ENCODE measurements around the gene PDLIM3. TPM values are rescaled to one million over a fixed set of nuclear protein-coding genes. Genes with fewer than 3 reads are reported as not detected.

PDLIM3 gene
- total and polyA plus RNA-seq, 2 donors (not counting 1 experiment from before 2014, with no cell fraction given) = 0.15 TPM; not detected in 1

GRCh38 chr4:185523862-185524261, 11.4 kb downstream of the PDLIM3 start:
- Histone ChIP-seq H3K36me3 (replicated peaks in 1 of 2; ENCODE audit: control extremely low read depth in 1 of 2, control insufficient read depth in 1 of 2, extremely low read depth in 1 of 2, insufficient read depth in 2 of 2, low read length in 1 of 2) (no peaks in the 10 kb centered on the region), H3K9ac (ENCODE audit: low read length) (no peak overlapping the region), H3K4me3 (ENCODE audit: control extremely low read depth in 1 of 5, extremely low read depth in 1 of 5, insufficient read depth in 1 of 5, low read depth in 2 of 5, low read length in 4 of 5) (no peak overlapping the region), H3K4me1 (ENCODE audit: control insufficient read depth in 2 of 2, insufficient read depth in 2 of 2, low read length in 2 of 2) (no peaks in the 10 kb centered on the region), H3K79me2 (ENCODE audit: control insufficient read depth, insufficient read depth, low read length) (no peaks in the 10 kb centered on the region), H3K27me3 (replicated peaks in 1 of 4; ENCODE audit: control extremely low read depth in 1 of 4, control insufficient read depth in 3 of 4, insufficient read depth in 4 of 4, low read length in 3 of 4) (peaks cover 0 to 10% (median 6%) of the 10 kb centered on the region in 4 experiments), H4K20me1 (ENCODE audit: control insufficient read depth, insufficient read depth, low read length, poor library complexity, severe bottlenecking) (no peaks in the 10 kb centered on the region), H2AFZ (ENCODE audit: insufficient read depth, low read depth, low read length, poor library complexity, severe bottlenecking) (no peak overlapping the region), H3K9me3 (ENCODE audit: control extremely low read depth in 1 of 3, control insufficient read depth in 2 of 3, insufficient read depth in 1 of 3, low read length in 2 of 3) (peaks cover 1 to 10% (median 6%) of the 10 kb centered on the region in 3 donors), H3K27ac (ENCODE audit: low read length in 2 of 2) (no peak overlapping the region), H3K4me2 (replicated peaks; ENCODE audit: low read depth, low read length, poor library complexity, severe bottlenecking) (no peak overlapping the region)
- ChIA-PET CTCF (no interaction called here), POLR2A (no interaction called here)
- intact Hi-C loops (cut with micrococcal nuclease) = no loop called here
- Mint-ChIP-seq H3K9me3 (ENCODE audit: insufficient read depth) (peaks cover 11% of the 10 kb centered on the region), H3K27ac (no peak overlapping the region), H3K4me1 (no peaks in the 10 kb centered on the region), H3K4me3 (no peak overlapping the region), H3K27me3 (peaks cover 33% of the 10 kb centered on the region)
- WGBS (ENCODE audit: insufficient coverage) = 96% methylated on average over 6 of the region's 7 CpGs
- no peak for TF ChIP-seq EZH2 (IDR thresholded peaks at IDR 0.05; ENCODE audit: borderline replicate concordance, insufficient read depth, low read depth, low read length, poor library complexity, severe bottlenecking)
- TF ChIP-seq CTCF (IDR thresholded peaks at IDR 0.05) = no peak
- no peak for DNase-seq
- ATAC-seq (ENCODE audit: low read depth) = no peak

- no peak overlapping the region for H3K27ac ChIP-seq (ENCODE audit: low read length in 2 of 2)
- no peaks in the 10 kb centered on the region for H3K79me2 ChIP-seq (ENCODE audit: control insufficient read depth, insufficient read depth, low read length)
- H3K27me3 ChIP-seq (replicated peaks in 1 of 4; ENCODE audit: control extremely low read depth in 1 of 4, control insufficient read depth in 3 of 4, insufficient read depth in 4 of 4, low read length in 3 of 4) = peaks cover 0 to 14% (median 7%) of the 10 kb centered on the region in 4 experiments
- Mint-ChIP-seq H3K27ac (no peak overlapping the region), H3K9me3 (ENCODE audit: insufficient read depth) (peaks cover 11% of the 10 kb centered on the region), H3K27me3 (peaks cover 34% of the 10 kb centered on the region), H3K4me1 (no peaks in the 10 kb centered on the region), H3K4me3 (no peak overlapping the region)
- H3K9ac ChIP-seq (ENCODE audit: low read length) = no peak overlapping the region
- no peaks in the 10 kb centered on the region for H3K36me3 ChIP-seq (replicated peaks in 1 of 2; ENCODE audit: control extremely low read depth in 1 of 2, control insufficient read depth in 1 of 2, extremely low read depth in 1 of 2, insufficient read depth in 2 of 2, low read length in 1 of 2)
- TF ChIP-seq CTCF (IDR thresholded peaks at IDR 0.05) (no peak), EZH2 (IDR thresholded peaks at IDR 0.05; ENCODE audit: borderline replicate concordance, insufficient read depth, low read depth, low read length, poor library complexity, severe bottlenecking) (no peak)
- H3K4me2 ChIP-seq (replicated peaks; ENCODE audit: low read depth, low read length, poor library complexity, severe bottlenecking) = no peak overlapping the region
- ATAC-seq (ENCODE audit: low read depth) (no peak), DNase-seq (no peak)
- no peak overlapping the region for H3K4me3 ChIP-seq (ENCODE audit: control extremely low read depth in 1 of 5, extremely low read depth in 1 of 5, insufficient read depth in 1 of 5, low read depth in 2 of 5, low read length in 4 of 5)
- CTCF ChIA-PET = no interaction called here
- POLR2A ChIA-PET = no interaction called here
- intact Hi-C loops (cut with micrococcal nuclease) = no loop called here
- no CpG with 5 or more reads among the region's 2 CpGs for WGBS (ENCODE audit: insufficient coverage)
- H2AFZ ChIP-seq (ENCODE audit: insufficient read depth, low read depth, low read length, poor library complexity, severe bottlenecking) = no peak overlapping the region
- H3K9me3 ChIP-seq (ENCODE audit: control extremely low read depth in 1 of 3, control insufficient read depth in 2 of 3, insufficient read depth in 1 of 3, low read length in 2 of 3) = peaks cover 1 to 10% (median 3%) of the 10 kb centered on the region in 3 donors
- H4K20me1 ChIP-seq (ENCODE audit: control insufficient read depth, insufficient read depth, low read length, poor library complexity, severe bottlenecking) = no peaks in the 10 kb centered on the region
- H3K4me1 ChIP-seq (ENCODE audit: control insufficient read depth in 2 of 2, insufficient read depth in 2 of 2, low read length in 2 of 2) = no peaks in the 10 kb centered on the region
Measured at GRCh38 chr4:185522451-185522850, 12.9 kb downstream of the PDLIM3 start.
